GM10266 (cell line): Measurements from ENCODE around the gene SPAG6.

Source experiments
- DNase-seq: peaks from one replicate; pipeline ENCODE4 v3.0.0; 2012; ENCODE audit errors: extremely low spot score
- CTCF ChIP-seq: IDR thresholded peaks from 2 replicates; pipeline ENCODE4 v1.5.1; 2012; ENCODE audit warnings: mild to moderate bottlenecking, low read depth; ENCODE audit not compliant: control insufficient read depth, insufficient read depth; ENCODE audit errors: missing control alignments

SPAG6 gene

GRCh38 chr10:22460531-22461403, 115.5 kb downstream of the SPAG6 start:
- TF ChIP-seq CTCF, result no peak
- DNase-seq, result no peak

GRCh38 chr10:22461891-22462290, 116.6 kb downstream of the SPAG6 start:
- no peak for TF ChIP-seq CTCF

GRCh38 chr10:22463255-22463654, 118.0 kb downstream of the SPAG6 start:
- DNase-seq, result no peak
- no peak for TF ChIP-seq CTCF

More at GRCh38 chr10:22461891-22462290, 116.6 kb downstream of the SPAG6 start:
- DNase-seq, result no peak

GRCh38 chr10:22464966-22465629, 119.8 kb downstream of the SPAG6 start:
- TF ChIP-seq CTCF, result no peak
- no peak for DNase-seq

- TF ChIP-seq CTCF, result no peak
- DNase-seq, result no peak
These were observed 121.6 kb downstream of the SPAG6 start for GRCh38 chr10:22466763-22467334.
